Breast epithelium (tissue), 3 donors: ENCODE data around the gene ANKRD6.

Experiments used
- CTCF ChIP-seq, 3 donors: fragments of 450-650 bp; IDR thresholded peaks; one replicate each; pipeline ENCODE4 v1.5.1; 2016 to 2017; ENCODE audit warnings: antibody characterized with exemption in 3 of 3, mild to moderate bottlenecking in 3 of 3, moderate library complexity in 3 of 3
- POLR2A ChIP-seq: fragments of 450-650 bp; IDR thresholded peaks from one replicate; pipeline ENCODE4 v1.6.1; 2016; ENCODE audit warnings: antibody characterized with exemption, mild to moderate bottlenecking, moderate library complexity
- POLR2AphosphoS5 ChIP-seq, 3 donors: sonication (generic); formaldehyde crosslinking; IDR thresholded peaks; one replicate each; pipeline ENCODE4 v1.6.1; 2017; ENCODE audit warnings: antibody characterized with exemption in 3 of 3

- TF ChIP-seq CTCF (IDR thresholded peaks at IDR 0.05) (no peak), POLR2AphosphoS5 (IDR thresholded peaks at IDR 0.05) (no peak), POLR2A (no peak)
Observed at GRCh38 chr6:89416796-89417195, 16.2 kb upstream of the ANKRD6 start.
